ENCODE data around the gene TIMP4. TPM values are rescaled to one million over a fixed set of nuclear protein-coding genes. Genes with fewer than 3 reads are reported as not detected.

TIMP4 gene
- polyA plus RNA-seq, 4 donors: 0.93 to 7.1 (median 1.4) TPM

GRCh38 chr3:12186046-12186445, 27.3 kb upstream of the TIMP4 start:
- DNase-seq (ENCODE audit: low read depth in 4 of 4, low spot score in 3 of 4): no peak

- DNase-seq (ENCODE audit: low read depth in 4 of 4, low spot score in 3 of 4): no peak
Observed at GRCh38 chr3:12185172-12185710, 26.5 kb upstream of the TIMP4 start.

- DNase-seq (ENCODE audit: low read depth in 4 of 4, low spot score in 3 of 4): no peak
Observed at GRCh38 chr3:12184541-12184940, 25.8 kb upstream of the TIMP4 start.

GRCh38 chr3:12182687-12183441, 24.2 kb upstream of the TIMP4 start:
- DNase-seq (ENCODE audit: low read depth in 4 of 4, low spot score in 3 of 4): no peak

GRCh38 chr3:12181806-12182205, 23.1 kb upstream of the TIMP4 start:
- DNase-seq (ENCODE audit: low read depth in 4 of 4, low spot score in 3 of 4): no peak

- no peak for DNase-seq (ENCODE audit: low read depth in 4 of 4, low spot score in 3 of 4)
Observed at GRCh38 chr3:12181301-12181700, 22.6 kb upstream of the TIMP4 start.

- DNase-seq (ENCODE audit: low read depth in 4 of 4, low spot score in 3 of 4): no peak
Observed at GRCh38 chr3:12180631-12181030, 21.9 kb upstream of the TIMP4 start.

GRCh38 chr3:12180218-12180617, 21.5 kb upstream of the TIMP4 start:
- DNase-seq (ENCODE audit: low read depth in 4 of 4, low spot score in 3 of 4): no peak

GRCh38 chr3:12179441-12179840, 20.7 kb upstream of the TIMP4 start:
- no peak for DNase-seq (ENCODE audit: low read depth in 4 of 4, low spot score in 3 of 4)

- DNase-seq (ENCODE audit: low read depth in 4 of 4, low spot score in 3 of 4): no peak
Observed at GRCh38 chr3:12178091-12178820, 19.5 kb upstream of the TIMP4 start.

- DNase-seq (ENCODE audit: low read depth in 4 of 4, low spot score in 3 of 4): no peak
Observed at GRCh38 chr3:12177126-12177525, 18.4 kb upstream of the TIMP4 start.

GRCh38 chr3:12175844-12176453, 17.2 kb upstream of the TIMP4 start:
- DNase-seq (ENCODE audit: low read depth in 4 of 4, low spot score in 3 of 4): no peak

GRCh38 chr3:12175137-12175593, 16.5 kb upstream of the TIMP4 start:
- no peak for DNase-seq (ENCODE audit: low read depth in 4 of 4, low spot score in 3 of 4)

- no peak for DNase-seq (ENCODE audit: low read depth in 4 of 4, low spot score in 3 of 4)
Observed at GRCh38 chr3:12170207-12170606, 11.5 kb upstream of the TIMP4 start.

GRCh38 chr3:12165909-12166308, 7.2 kb upstream of the TIMP4 start:
- no peak for DNase-seq (ENCODE audit: low read depth in 4 of 4, low spot score in 3 of 4)

- DNase-seq (ENCODE audit: low read depth in 4 of 4, low spot score in 3 of 4): no peak
Observed at GRCh38 chr3:12159227-12159601, 502 bp upstream of the TIMP4 start.

GRCh38 chr3:12157026-12157425, 1.7 kb downstream of the TIMP4 start:
- no peak for DNase-seq (ENCODE audit: low read depth in 4 of 4, low spot score in 3 of 4)

GRCh38 chr3:12155828-12156227, 2.9 kb downstream of the TIMP4 start:
- no peak for DNase-seq (ENCODE audit: low read depth in 4 of 4, low spot score in 3 of 4)

- DNase-seq (ENCODE audit: low read depth in 4 of 4, low spot score in 3 of 4): no peak
Observed at GRCh38 chr3:12155264-12155663, 3.4 kb downstream of the TIMP4 start.

- DNase-seq (ENCODE audit: low read depth in 4 of 4, low spot score in 3 of 4): no peak
Observed at GRCh38 chr3:12154151-12154550, 4.6 kb downstream of the TIMP4 start.

- no peak for DNase-seq (ENCODE audit: low read depth in 4 of 4, low spot score in 3 of 4)
Observed at GRCh38 chr3:12150112-12150511, 8.6 kb downstream of the TIMP4 start.
